Keratinocyte (primary cell): ENCODE results near the gene ERI2.

Experiments
- CTCF ChIP-seq, 3 experiments: IDR thresholded peaks in 1 of 3; conservative IDR thresholded peaks in 1 of 3; optimal IDR thresholded peaks in 1 of 3; 2 replicates in 2 of 3; 3 replicates in 1 of 3; pipeline versions ENCODE3 to v1.5.1; 2011; ENCODE audit warnings: low read length in 3 of 3, mild to moderate bottlenecking in 3 of 3, moderate library complexity in 2 of 3, control low read depth in 1 of 3, inconsistent platforms in 1 of 3; ENCODE audit not compliant: insufficient read depth in 2 of 3; ENCODE audit errors: extremely low read depth in 1 of 3
- EZH2 ChIP-seq: IDR thresholded peaks from one replicate; pipeline ENCODE4 v1.6.1; 2012; ENCODE audit warnings: inconsistent platforms, mild to moderate bottlenecking, low read length, moderate library complexity

GRCh38 chr16:20747030-20747816 is 59.0 kb downstream of the ERI2 start:
- no peak for TF ChIP-seq CTCF (optimal IDR thresholded peaks at IDR 0.05 in 1 of 3, IDR thresholded peaks at IDR 0.05 in 1 of 3, conservative IDR thresholded peaks at IDR 0.05 in 1 of 3; ENCODE audit: extremely low read depth in 1 of 3, insufficient read depth in 2 of 3, low read length in 3 of 3)
- TF ChIP-seq EZH2 = no peak
